SK-N-MC (cell line): ENCODE measurements around the gene NUP62.

ENCODE experiments used
- EZH2 ChIP-seq: fragments of 200-600 bp; sonication (generic); IDR thresholded peaks from one replicate; pipeline ENCODE4 v1.6.1; 2017; ENCODE audit warnings: antibody characterized with exemption
- FOXP2 ChIP-seq: optimal IDR thresholded peaks from 2 replicates; pipeline ENCODE3; 2011; ENCODE audit warnings: mild to moderate bottlenecking, moderate library complexity; ENCODE audit not compliant: insufficient read depth; ENCODE audit errors: extremely low read length, control extremely low read depth
- POLR2AphosphoS5 ChIP-seq: IDR thresholded peaks from 2 replicates; pipeline ENCODE4 v1.6.1; 2012; ENCODE audit warnings: mild to moderate bottlenecking, low read depth, low read length, borderline replicate concordance

DNA sequence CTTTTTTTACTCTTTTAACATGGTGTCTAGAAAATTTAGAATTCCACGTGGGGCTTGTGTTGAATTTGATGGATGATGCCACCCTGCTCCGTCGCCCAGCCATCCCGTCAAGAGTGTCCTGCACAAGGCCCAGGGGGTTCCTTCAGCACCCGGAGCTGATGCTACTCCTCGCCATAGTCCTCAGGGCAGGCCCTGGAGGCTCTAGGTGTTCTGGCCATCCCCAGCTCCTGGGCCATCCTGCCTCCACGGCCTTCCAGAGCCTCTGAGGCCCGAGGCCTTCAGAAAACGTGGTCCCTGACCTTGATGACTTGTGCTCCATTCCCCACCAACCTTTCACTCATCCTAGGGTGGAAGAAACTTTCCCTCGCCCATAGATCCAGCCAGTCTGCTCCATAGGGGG, 55.5 kb downstream of the NUP62 start:
- no peak for TF ChIP-seq POLR2AphosphoS5
- no peak for TF ChIP-seq FOXP2
- no peak for TF ChIP-seq EZH2
